Inflammatory macrophage treated with lipopolysaccharide for 1 hour (primary cell): Measurements from ENCODE around the gene PHF19.

Source experiments
- DNase-seq, 2 donors: peaks; one replicate each; pipeline ENCODE4 v3.0.0-alpha.2; 2020 to 2022

The PHF19 gene

DNA sequence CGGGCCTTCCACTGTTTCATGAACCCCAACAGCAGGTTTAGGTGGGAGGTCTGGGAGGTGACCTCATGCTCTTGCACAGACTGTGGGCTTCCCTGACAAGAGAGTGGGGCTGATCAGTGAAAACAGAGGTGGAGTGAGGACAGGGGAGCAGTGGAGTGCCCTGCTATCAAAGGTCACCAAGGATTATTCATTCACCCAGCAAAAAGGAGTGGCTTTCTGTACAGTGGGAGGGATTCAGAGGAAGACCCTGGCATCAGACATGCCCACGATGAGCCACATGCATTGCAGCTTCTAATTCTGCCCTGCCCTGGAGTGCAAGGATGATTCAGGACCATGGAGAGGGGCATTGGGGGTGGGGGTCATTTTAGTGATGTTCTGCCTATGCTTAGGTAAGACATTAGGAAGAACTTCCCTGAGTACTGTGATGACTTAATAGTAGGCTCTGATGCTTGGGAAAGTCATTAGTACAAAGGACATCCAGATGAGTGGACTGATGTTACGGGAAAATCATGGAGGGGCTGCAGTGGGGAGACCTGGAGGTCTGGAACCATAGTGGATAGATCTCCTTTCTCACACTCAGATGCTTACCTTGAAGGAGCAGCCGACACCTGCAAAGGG, 36.8 kb upstream of the PHF19 start:
- peak in 1 of 2 donors; percentile 77 for DNase-seq

DNA sequence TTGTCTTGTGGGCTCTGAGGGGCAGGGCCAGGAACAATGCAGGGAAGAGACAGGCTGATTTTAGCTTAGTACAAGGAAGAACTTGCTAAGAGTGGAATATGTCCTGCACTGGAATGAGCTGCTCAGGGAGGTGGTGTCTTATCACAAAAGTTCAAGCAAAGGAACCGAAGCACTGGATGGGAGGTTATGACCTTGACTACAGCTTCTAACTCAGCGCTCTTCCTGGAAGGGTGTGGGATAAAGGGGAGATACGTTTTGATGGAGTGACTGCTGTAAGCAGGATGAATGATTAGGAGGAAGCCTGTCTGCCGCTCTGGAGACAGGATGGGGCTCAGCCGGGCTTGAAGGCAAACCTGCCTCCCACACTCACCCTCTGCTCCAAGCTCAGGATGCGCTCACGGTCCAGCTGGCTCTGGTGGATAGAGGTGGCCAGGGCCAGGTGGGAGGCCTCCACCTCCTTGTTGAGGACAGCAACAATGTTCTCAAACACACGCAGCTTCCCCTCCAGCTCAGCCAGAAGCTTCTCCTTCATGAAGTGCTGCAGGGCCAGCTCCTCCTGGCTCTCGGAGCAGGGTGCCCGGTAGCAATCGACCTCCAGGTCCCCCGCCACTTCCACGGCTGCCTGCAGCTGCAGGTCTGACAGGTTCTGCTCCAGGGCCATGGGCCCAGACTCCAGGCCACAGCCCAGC, 36.1 kb upstream of the PHF19 start:
- no peak for DNase-seq

DNA sequence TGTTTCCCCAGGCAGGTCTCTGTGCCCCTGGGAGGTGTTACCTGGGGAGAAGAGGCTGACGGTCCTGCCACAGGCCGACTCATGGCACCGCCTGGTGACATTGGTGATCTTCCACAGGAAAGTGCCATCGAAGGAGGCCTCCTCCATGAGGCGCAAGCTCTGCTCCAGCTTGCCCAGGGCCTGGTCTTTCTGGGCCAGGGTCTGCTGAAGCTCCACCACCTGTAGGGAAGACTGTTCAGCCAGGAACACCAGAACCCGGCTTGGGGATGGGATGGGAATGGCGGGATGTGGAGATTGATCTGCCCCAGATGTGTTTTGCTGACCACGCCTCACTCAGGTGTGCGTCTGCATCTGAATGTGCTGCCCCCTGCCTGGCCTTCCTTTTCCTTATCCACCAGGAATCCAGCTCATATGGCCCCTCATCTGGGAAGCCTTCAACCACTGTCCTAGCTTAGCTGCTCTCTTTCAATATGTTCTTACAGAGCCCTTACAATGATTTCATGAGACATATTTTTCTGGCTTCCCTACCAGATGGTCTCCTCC, 34.4 kb upstream of the PHF19 start:
- no peak for DNase-seq

DNA sequence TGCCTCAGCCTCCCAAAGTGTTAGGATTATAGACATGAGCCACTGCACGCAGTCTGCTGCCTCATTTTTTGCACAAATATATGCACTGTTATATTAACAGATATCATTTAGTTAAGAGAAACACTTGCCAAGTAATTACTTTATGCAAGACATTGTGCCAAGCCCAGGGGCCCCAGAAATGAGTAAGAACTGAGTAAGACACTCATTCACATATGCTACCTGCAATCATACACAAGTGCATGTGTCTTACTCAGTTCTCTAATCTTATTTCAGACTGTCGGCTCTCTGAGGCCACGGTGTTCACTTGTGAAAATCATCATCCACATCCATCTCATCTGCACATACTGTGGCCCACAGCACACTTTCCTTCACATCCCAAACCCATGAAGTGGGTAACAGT, 33.7 kb upstream of the PHF19 start:
- DNase-seq: no peak

DNA sequence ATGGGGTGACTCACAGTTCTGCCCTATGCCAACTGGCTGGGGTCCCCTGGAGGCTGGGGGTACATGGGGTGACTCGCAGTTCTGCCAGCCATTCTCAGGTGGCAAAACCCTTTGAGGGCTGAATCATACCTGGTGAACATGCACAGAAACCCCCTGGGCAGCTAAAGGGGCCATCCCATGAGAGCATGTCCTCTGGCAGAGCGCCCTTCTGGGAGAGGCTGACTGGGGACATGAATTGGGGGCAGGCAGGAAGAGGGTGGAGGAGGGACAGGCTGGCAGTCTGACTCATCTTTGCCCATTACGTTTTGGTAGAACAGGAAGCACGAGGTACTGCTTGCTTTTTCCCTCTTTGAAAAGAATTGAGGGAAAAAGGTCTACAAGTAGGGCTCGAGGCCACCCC, 32.9 kb upstream of the PHF19 start:
- DNase-seq: peak in 1 of 2 donors; percentile 37

DNA sequence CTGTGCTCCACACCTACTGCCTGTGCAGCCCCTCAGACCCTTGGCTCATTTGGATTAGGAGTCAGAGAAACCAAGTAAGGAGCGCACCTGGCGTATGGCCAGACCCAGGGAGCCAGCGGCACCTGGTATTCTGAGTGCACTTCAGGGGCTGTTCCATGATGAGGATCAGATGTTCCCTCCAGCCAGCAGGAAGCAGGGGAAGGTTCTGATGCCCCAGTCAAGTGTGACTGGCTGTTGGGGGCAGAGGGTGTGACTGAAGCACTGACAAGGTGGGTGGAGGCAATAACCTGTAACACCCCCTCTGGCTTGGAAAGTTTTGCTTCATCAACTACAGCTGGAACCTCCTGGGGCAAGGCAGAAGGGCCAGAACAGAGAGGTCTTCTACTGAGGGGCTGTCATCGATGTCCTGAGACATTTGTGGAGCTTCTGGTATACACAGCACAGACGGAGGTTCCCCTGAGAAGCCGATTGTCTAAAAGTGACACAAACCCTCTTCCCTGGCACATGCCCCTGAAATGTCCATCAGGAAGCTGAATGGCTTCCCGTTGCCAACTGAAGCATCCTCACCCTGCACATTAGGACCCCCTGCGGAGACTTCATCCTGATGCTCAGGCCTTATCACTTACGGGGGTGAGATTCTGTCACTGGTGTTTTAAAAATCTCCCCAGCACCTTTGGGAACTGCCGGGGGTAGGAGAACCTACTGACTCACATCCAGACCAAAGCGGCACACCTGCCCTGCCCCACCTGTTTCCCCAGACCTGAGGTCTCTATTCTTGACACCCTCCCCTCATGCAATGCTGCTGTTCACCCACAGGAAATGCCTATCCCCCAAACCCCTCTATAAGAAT, 28.6 kb upstream of the PHF19 start:
- DNase-seq: peak in 1 of 2 donors; percentile 13

DNA sequence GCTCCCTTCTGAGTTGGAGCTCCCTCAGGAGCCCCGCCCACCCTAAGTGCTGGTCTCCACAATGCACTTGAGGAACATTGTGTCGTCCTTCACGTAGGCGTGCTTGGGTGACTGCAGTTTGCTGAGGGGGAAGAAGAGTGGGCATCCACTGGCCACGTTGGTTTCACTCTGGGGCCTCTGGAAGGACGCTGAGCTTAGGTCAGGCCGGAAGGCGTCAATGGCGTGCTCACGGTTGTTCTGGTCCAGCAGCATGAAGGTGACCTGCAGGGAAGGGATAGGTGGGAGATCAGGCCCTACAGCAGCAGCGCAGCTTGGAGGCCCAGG, 28.0 kb upstream of the PHF19 start:
- no peak for DNase-seq

DNA sequence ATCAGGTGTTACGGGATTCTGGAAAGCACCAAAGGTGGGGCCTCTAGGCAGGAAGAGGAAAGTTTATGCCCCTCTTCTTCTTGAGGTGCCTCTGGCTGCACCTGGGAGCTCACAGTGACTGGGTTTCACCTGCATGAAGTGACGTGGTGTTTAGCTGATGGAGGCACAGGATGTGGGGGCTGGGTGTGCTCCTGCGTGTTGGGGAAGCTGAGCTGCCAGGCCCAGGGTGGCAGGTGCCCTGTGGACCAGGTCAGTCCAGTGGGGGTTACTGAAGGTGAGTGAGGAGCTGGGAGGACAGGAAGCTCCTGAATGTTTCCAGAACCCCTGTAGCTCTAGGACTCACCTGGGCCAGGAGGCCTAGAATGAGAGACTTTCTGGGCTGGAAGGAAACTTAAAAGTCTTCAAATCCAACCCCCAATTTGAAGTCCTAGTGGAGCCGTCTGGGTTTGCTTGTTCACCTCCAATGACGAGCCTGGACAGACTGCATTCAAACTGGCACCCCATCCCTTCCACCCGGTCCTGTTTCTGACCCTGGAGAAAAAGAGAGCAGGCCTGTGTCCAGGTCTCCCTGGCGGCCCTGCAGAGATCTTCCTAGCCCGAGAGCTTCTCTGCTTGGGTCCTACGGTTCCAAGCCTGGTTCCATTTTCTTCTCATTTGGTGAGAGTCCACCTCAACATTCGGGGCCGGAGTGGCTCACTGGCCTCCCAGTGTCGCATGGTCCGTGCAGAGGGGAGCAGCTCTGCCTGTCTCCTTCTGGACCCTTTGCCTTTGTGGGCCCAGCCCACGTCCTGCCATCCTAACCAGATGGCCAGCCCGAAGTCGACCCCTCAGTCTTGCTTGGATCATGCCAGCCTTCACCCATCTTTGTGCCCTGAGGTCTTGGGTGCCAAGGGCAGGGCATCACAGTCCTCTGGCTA, 27.3 kb upstream of the PHF19 start:
- DNase-seq: no peak

DNA sequence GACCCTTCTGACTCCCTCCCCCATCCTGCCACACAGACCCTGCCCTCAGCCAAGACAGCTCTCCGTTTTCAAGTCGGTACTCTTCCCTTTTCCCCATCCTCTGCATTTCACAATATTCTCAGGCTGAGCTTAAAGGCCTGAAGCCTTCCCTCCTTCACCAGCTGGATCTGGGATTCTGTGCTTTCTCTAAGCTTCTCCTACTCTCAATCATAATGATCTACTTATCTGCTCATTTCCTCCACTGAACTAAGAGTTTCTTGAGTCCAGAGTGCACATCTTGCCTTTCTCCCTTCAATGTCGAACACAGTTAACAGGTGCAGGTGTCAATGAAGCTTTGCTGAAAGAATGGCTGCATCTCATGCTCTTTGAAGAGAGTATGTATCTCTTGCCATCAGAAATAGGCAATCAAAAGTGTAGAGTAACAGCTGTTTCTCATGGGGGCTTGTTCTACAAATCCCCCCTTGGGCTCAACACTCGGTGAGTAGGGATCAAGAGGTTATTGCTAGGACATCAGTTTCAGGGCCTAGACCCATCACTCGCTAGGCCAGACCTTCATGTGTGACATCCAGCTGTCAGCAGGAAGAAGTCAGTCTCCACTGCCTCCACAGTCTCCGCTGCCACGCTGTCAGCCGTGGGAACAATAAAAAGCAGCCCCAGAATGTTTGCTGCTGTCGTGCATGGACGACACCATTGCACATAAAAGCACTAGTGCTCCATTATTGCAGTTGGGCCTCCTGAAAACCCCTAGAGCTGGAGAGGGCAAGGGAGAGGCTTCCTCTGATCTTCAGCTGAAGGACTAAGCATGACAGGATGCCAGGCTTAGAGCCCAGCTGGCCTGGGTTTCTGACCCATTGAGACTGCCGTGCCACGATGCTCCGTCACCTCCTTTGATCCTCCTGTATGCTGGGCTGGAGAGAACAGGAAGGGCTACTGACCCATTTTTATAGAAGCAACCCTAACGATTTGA, 25.9 kb upstream of the PHF19 start:
- DNase-seq: peak in 1 of 2 donors; percentile 14

DNA sequence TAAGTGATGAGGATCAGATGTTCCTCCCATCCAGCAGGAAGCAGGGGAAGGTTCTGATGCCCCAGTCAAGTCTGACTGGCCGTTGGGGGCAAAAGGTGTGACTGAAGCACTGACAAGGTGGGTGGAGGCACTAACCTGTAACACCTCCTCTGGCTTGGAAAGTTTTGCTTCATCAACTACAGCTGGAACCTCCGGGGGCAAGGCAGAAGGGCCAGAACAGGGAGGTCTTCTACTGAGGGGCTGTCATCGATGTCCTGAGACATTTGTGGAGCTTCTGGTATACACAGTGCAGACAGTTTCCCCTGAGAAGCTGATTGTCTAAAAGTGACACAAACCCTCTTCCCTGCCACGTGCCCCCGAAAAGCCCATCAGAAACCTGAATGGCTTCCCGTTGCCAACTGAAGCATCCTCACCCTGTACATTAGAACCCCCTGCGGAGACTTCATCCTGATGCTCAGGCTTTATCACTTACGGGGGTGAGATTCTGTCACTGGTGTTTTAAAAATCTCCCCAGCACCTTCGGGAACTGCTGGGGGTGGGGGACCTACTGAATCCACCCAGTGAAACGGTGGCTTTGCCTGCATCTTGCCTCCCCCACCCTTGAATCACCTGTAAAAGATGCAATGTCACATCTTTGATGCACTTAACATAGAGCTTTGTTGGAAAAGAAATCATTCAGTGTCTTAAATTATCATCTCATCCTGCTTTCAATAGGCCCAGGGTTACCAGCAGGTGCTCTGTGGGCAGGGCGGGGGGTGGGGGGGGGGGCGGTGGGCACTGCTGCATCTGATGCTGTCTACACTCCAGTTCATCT, 25.0 kb upstream of the PHF19 start:
- peak in 1 of 2 donors; percentile 25 for DNase-seq

DNA sequence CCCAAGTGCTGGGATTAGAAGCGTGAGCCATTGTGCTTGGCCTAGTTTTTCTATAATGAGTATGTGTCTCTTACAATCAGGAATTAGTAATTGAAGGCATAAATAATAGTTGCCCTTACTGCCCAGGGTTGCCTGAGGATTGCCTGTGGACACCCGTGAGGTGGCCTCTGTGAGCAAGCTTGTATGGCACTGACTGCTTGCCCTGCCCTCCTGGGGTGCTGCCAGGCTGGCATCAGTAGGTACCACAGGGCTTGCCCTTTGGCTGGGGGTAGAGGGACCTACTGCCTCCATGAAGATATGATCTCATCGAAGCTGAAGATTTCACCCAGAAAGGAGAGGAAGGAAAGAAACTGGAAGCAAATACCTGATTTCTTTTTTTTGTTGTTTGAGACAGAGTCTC, 23.8 kb upstream of the PHF19 start:
- no peak for DNase-seq

DNA sequence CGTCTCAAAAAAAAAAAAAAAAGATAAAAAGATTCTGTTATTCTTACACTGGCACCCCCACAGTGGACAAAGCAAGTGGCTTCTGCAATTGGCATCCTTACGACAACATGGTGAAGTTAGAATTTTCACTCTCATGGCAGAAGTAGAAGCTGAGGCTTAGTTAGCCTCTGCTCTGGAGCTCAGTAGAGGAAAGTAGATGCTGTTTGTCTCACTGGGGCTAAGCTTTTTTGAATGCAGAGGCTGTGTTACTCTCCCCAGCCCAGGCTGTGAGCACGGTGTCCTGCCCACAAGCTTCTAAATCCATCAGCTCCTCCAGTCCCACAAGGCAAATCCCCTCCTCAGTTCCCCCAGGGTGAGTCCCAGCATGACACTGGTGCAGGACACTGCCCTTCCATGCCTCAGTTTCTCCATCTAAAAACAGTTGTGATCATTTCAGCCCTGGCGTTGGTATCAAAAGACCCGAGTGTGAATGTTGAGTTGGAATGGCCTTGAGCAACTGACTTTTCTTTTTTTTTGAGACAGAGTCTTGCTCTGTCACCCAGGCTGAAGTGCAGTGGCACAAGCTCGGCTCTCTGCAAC, 22.6 kb upstream of the PHF19 start:
- DNase-seq: peak in 1 of 2 donors; percentile 39

DNA sequence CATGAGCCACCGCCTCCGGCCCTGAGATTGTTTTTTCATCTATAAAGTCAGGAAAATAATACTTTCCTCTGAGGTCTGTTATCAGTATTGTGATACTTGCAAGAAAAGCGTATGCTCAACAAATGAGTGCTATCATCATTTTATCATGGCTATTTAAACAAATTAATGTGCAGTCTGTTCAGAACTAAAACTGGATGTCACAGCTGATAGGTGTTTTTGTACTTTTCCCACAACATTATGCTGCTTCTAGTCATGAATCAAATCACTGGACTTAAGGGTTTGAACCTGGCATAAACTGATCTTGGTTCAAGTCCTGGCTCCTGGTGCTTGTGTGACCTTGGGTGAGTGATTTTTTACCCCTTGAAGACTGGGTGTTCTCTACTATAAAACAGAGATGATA, 21.4 kb upstream of the PHF19 start:
- DNase-seq: peak in 1 of 2 donors; percentile 35

DNA sequence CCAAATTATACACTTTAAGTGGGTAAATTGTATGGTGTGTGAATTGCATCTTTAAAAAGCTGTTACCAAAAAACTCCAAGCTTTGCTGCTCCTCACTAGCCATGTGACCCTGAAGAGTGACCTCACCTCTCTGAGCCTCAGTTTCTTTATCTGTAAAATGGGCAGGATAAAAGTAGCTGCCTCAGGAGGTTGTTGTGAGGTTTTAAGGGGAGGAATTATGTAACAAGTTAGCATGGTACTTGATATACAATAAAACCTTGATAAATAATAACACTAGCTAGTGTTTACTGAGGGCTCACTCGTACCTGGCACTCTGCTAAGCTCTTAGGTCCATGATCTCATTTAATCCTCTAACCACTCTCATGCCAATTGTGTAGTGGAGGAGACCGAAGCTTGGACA, 19.0 kb upstream of the PHF19 start:
- peak; percentile 73 to 81 for DNase-seq

DNA sequence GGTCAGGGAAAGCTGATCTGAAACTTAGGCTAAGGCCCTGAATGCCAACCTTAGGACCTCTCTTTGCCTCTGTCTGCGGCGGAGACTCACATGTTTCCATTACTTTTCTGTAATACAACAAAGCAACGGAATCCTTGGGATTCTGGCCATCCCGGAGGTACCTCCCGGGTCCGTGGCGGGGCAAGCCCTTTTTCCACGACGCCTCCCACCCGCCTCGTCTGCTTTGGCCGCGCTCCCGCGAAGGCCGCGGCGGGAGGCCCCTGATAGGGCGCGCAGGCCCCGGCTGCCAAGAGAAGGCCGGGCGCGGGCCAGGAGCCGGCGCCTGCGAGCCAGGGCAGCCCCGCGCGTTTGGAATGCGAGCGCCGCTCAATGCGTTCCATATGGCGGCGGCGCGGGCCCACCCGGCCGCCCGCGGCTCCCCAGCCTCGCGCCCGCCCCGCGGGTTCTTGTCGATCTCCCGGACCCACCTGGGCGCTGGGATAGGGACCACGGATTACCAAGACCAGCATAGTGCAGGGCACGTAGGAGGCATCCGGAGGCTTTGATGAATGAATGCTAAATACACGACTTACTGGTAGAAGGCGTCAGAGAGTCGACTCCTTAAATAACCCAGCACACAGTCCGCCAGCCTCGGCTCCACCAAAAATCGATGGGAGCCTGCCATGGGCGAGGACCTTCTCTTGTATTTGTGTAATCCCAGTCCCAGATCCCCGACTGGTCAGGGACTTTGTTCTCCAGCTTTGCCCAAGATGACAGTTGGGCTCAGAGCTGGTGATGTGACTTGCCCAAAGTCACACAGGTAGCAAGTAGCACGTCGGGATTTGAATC, 17.5 kb upstream of the PHF19 start:
- DNase-seq: peak in 1 of 2 donors; percentile 77

DNA sequence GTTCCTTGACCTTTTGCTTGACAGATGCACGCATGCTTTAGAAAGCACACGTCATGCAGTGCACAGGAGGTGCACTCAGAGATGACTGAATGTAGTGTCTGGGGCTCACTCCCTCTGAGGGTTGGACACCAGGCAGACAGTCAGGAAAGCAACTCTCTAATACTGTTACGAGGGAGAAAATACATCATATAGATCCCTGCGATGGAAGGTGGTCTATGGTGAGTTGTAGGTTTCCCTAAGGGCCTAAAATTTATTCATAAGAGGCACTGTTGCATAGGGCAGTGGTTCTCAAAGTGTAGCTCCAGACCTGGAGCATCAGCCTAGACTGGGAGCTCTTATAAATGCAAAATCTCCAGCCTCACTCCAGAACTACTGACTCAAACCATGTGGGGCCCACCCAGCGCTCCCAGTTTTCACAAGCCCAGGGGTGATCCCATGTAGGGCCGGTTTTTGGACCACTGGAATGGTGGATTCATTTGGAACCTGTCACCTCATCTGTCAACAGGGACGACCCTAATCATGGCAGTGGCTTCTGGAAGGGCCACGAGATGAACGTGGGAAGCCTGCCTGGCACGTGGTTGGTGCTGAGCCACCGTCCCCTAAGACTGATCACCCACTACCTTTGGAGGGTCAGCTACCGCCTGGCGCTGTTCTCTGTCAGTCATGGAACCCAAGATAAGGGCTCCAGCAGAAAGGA, 16.8 kb upstream of the PHF19 start:
- DNase-seq: peak in 1 of 2 donors; percentile 74

DNA sequence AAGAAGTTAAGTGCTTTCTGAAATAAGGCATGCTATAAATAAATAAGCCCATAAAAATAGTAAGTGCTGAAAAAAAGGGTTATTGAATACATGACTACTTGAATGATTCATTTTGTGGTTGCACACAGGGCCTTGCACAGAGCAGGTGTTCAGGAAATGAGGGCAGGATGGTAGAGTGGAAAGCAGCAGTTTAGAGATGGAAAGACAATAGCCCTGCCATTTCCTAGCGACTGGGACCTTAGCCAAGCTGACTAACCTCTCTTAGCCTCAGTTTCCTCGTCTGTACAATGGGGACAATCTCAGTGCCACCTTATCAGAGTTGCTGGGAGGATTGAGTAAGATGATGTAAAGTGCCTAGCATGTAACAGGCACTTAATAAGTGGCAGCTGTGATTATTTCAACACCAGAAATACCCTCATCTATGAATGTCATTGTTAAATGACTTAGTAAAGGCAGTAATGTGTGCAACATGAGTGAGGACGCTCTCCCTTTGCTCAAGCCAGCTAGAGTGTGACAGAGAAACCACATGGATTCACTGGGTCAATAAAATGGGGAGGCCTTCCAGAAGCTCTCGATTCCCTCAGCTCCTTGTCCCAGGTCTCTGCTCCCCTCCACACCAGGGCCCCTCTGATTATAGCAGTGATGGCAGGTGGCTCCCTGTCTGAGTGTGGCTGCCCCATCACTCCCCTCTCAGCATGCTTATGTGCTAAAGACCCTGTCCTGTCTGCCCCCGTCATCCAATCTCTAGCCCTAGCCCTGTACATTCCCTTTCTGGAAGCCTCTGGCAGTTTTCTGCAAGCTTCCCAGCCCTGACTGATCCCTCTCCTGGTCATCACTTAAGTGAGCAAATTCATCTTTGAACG, 16.0 kb upstream of the PHF19 start:
- DNase-seq: peak in 1 of 2 donors; percentile 72
